ENCODE results near the gene MMP17.

DNA sequence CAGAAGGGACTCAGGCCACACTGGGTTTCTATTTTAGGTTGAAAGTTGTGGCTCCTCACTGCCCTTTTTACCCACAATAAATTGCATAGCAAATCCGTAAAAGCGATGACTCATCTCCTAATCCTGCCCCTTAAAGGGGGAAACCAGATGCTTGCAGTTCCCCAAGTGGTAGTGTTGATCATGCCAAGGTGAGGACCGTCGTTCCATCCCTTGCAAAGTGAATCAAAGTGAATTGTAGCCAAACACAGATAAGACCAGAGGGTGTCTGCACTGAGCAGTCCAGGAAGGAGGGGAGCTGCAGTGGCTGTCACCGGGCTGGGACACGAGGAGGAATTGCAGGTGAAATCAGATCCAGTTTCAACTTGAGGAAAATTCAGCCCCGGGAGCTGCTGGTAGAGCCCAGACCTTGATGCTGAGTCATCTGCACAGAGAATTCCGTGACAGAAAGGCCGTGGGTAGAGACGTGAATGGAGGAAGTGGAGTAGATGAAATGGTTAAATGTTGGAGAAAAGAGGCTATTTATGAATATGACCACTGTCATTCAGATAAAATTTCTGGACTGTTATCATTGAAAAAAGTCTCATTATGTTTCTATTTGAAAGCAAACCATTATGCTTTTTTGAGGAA, 44.2 kb upstream of the MMP17 start:
- TF ChIP-seq, protein P1, sequence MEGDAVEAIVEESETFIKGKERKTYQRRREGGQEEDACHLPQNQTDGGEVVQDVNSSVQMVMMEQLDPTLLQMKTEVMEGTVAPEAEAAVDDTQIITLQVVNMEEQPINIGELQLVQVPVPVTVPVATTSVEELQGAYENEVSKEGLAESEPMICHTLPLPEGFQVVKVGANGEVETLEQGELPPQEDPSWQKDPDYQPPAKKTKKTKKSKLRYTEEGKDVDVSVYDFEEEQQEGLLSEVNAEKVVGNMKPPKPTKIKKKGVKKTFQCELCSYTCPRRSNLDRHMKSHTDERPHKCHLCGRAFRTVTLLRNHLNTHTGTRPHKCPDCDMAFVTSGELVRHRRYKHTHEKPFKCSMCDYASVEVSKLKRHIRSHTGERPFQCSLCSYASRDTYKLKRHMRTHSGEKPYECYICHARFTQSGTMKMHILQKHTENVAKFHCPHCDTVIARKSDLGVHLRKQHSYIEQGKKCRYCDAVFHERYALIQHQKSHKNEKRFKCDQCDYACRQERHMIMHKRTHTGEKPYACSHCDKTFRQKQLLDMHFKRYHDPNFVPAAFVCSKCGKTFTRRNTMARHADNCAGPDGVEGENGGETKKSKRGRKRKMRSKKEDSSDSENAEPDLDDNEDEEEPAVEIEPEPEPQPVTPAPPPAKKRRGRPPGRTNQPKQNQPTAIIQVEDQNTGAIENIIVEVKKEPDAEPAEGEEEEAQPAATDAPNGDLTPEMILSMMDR (IDR thresholded peaks at IDR 0.05; ENCODE audit: insufficient read depth, low read length), result no peak
- TF ChIP-seq POLR2AphosphoS5 (IDR thresholded peaks at IDR 0.05; ENCODE audit: low read depth) (no peak), GABPA (IDR thresholded peaks at IDR 0.05; ENCODE audit: low read depth) (no peak)

Measured in HL-60 (cell line).